HCEC 1CT (cell line): Measurements from ENCODE around the gene PYCARD.
A peak's percentile ranks its signal among the peaks of the same experiment; 100 is the strongest.
"Not testable (repeated sequence)": the region's sequence is repeated elsewhere in the genome, so short reads cannot be mapped to it uniquely, and the experiment has no call there.

Experiments
- DNase-seq: peaks from one replicate; pipeline ENCODE4 v3.0.0-alpha.2; 2017

The PYCARD gene

DNA sequence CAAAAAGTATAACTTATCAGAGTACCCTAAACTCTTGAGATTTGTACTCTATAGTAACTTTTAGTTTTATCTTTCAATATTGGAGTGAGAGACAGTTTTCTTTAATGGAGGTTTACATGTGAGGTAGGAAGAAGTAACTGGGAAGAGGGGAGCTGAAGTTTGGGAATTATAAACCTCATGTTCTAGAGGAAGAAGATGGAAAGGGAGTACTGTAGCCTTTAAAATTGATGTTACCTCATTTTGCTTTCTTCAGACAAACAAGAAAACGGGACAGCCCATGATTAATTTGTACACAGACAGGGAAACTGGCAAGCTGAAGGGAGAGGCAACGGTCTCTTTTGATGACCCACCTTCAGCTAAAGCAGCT, 13.2 kb downstream of the PYCARD start:
- DNase-seq: no peak

DNA sequence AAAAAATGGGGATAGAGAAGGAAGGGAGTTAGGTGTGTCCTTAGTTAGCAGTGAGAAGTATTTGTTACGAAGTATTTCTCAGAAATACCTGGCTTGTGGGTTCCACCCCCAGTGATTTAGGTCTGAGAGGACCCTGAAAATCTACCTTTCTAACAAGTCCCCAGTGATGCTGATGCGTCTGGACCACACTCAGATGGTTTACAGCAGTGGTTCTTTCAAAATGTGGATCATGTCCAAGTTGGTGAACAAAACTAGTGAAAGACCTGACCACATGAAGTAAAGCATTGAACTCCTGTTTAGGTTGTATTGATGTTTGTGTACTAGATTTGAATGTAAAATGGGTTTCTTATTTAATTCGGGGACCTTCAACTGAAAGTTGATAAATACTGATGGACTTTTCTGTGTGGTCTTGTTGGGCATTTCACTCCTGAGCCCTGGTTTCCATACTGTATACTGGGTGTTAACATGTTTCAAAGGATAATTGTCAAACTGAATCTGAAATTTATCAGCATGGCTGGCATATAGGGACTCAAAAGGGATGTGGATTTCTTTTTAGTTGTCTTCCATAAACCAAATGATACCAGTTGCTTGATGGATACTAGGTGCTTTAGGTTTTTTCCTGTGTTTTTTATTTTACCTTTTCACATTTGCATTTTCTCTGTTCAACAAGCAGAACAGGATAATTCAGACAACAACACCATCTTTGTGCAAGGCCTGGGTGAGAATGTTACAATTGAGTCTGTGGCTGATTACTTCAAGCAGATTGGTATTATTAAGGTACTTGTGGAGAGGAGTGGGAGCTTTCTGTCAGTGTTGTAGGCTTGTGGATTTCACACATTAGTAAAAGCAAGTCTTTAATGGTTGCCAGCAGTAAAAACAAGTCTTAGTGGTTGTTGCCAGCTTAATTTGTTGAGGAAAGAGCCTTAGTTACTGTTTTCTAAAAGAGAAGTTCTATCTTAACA, 13.8 kb downstream of the PYCARD start:
- DNase-seq: no peak

DNA sequence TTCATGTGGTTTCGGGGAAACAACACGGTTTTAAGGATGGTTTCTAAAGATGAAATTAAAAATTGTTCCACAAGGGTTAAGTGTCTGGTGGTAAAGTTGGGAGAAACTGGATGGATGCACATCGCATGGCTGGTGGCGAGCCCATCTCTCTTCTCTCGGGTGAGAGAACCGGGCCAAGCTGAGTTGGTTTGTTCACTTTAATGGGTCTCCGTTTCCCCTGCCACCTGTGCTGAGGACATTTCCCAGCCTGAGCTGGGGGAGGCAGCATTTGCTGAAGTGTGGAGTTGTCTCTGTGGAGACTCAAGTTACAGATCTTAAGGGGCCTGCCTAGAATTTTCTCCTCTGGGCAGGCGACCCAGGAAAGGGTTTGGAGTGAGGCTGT, 14.8 kb downstream of the PYCARD start:
- DNase-seq: no peak

DNA sequence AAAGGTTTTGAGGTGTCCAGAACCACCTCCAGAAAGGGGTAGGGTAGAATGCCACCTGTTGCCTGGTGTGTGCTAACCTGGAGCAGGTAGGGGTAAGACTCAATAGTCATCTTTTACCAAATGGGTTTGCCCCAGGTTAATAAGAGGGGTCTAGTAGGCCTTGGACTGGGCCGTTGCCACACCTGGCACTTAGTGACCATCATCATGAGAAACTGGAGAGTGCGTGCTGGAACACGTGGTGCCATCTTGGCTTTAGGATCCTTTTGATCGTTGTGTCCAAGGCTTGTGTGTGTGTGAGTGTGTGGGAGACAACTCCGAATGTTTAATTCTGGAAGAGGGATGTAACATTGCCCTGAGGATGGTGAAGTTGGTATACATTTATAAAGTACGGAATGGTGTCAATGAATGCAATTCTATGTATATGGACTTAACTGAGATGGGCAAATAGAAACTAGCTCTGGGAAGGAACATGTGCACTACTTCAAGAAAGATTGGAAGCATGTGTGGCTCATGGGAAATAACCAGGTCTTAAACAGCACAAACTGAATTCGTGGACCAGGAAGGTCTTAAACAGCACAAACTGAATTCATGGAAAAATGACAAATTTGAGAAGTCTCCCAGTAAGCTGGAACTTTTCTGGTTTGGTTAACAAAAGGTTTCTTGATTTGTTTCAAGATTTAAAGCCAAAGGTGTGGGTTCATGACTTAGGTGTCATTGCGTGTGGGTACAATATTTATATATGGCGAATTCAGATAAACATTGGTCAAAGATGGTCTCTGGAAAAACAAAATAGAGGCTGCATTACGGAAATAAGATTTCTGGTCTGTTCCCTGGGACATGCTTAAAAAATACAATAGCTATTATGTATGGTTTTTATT, 15.4 kb downstream of the PYCARD start:
- DNase-seq: no peak

DNA sequence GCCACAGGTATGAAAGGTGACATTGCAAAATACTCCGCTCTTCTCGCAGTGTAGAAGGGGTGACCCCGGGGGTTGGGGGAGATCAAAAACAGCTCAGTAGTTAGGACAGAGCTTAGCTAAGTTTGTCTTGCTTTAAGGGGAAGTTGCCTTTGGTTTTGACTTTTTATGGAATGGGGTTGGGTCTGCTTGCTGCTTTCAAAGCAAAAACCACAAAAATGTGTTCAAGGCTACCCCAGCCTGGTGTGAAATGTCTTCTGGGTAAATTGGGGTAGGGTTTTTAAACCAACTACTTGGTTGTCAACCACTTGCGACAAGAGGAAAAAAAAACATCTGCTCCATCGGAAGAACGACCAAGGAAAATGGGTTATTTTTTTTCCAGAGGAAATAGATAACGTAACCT, 16.4 kb downstream of the PYCARD start:
- no peak for DNase-seq

DNA sequence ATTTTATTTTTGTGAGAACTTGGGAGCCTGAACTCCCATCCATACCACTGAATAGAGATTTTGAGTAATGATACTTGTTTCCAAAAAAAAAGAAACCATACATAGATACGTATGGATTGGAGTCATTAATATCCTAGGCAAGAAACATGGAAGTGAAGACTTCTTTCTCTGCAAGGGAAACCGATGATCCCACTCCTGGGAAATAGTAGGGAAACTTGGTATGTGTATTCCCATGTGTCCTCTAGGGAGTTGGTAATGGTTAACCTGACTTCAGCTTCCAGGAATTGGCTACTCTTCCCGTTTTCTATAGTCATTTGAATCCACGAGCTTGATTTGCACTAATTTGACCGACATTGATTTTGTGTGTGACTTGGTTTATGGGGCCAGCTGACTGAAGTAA, 17.2 kb downstream of the PYCARD start:
- no peak for DNase-seq

DNA sequence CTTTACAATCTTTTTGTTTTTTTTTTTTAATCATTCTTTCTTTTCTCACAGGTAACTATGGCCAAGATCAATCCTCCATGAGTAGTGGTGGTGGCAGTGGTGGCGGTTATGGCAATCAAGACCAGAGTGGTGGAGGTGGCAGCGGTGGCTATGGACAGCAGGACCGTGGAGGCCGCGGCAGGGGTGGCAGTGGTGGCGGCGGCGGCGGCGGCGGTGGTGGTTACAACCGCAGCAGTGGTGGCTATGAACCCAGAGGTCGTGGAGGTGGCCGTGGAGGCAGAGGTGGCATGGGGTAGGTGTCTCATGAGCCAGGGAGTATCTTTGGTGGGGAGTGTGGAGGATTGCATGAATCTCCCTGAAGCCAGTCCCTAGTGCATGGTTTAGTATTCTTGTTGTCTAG, 17.7 kb downstream of the PYCARD start:
- no peak for DNase-seq

DNA sequence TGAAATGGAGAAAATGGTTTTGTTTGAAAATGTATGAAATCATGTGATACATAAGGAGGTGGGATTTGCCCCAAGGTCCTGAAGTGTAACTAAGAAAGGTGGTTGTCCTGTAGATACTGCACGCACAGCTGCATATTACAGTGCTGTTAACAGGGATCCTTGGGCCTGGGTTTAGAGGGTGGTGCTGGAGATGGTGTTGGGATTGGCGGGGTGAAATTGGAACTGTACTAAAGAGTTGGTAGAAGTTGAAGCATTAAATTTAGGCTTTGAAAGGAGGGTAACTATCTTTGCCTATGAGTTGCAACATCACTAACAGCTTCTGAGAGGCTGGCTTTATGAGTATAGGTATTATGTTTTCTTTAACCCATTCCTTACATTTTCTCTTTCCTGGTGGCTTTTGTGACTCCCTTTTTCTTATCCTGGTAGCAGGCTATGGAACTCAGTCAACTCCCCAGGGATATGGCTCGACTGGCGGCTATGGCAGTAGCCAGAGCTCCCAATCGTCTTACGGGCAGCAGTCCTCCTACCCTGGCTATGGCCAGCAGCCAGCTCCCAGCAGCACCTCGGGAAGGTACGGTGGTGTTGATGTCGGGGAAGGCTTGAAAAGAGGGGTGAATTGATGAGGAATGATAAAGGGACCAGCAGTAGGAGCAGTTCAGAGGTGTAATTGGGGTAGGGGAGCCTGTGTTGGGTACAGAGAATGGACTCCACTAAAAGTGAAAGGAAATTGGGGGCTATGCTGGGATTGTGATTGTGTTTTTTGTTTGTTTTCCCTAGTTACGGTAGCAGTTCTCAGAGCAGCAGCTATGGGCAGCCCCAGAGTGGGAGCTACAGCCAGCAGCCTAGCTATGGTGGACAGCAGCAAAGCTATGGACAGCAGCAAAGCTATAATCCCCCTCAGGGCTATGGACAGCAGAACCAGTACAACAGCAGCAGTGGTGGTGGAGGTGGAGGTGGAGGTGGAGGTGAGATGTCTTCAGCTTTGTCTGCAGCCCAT, 18.8 kb downstream of the PYCARD start:
- no peak for DNase-seq

DNA sequence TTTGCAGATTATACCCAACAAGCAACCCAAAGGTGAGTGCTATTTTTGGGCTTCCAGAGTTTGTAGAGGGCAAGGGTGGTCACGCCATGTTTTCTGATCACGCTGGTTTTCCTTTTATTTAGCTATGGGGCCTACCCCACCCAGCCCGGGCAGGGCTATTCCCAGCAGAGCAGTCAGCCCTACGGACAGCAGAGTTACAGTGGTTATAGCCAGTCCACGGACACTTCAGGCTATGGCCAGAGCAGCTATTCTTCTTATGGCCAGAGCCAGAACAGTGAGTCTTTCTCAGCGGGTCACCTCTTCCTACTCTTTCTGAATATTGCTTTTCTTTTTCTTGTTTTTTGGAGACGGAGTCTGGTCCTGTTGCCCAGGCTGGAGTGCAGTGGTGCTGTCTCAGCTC, 20.2 kb downstream of the PYCARD start:
- DNase-seq: no peak

DNA sequence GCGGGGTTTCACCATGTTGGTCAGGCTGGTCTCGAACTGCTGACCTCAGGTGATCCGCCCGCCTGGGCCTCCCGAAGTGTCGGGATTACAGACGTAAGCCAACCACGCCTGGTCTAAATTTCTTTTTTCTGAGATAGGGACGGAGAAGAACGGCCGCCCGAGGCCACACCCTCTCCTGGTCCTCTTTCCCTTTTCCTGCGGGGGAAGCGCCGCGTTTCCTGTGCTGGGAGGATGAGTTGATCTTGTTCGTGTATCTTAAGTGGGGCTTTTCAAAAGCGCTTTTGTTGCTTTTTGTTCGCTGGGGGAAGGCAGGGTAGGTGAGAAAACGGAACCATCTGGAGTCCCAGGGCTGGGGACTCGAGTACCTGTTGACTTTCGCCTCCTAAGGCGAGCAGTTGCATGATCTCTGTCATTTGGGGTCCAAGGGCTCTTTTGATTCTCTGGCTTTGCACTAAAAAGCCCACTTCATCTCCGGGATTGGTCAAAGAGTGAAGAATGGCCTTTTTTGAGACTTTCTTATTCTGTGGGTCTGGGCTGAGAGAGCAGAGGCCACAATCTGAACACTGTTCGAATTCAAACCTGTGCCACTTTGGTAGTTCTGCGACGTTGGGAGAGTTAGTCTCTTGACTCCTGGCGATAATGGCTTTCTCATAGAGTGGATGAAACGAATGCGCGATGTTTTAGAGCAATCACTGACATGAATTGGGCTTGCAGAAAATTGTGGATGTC, 21.3 kb downstream of the PYCARD start:
- peak; percentile 38 for DNase-seq

DNA sequence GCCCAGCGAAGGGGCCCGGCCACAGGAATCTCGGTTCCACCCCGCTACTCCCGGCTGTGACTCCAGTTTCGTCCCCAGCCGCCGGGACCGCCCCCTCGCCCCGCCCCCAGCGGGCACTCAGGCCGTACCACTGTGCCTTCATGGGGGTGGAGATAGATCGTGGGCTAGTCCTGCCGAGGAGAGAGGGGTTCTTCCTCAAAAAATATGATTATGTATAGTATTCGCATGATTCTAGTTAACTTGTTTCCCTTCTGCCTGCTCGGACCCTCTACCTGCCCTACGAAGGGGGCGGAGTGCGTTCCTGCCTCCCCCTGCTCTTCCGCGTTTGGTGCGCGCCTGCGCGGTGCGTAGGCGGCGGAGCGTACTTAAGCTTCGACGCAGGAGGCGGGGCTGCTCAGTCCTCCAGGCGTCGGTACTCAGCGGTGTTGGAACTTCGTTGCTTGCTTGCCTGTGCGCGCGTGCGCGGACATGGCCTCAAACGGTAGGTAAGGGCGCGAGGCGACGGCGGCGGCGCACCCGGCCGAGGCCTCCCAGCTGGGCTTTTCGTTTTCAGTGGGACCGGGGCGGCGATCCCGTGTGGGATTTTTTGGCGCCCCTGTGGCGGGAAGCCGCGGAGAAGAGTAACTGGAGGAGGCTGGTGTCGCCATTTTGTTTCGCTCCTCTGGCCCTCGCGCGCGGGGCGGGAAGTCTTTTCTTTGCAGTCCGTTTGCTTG, 22.7 kb downstream of the PYCARD start, which contains the start of gene FUS:
TSS of gene FUS (plus strand) at position 393 of the 713 bp plus-strand sequence. CDS start at position 469, 76 bp downstream.
- peak; percentile 76 for DNase-seq

DNA sequence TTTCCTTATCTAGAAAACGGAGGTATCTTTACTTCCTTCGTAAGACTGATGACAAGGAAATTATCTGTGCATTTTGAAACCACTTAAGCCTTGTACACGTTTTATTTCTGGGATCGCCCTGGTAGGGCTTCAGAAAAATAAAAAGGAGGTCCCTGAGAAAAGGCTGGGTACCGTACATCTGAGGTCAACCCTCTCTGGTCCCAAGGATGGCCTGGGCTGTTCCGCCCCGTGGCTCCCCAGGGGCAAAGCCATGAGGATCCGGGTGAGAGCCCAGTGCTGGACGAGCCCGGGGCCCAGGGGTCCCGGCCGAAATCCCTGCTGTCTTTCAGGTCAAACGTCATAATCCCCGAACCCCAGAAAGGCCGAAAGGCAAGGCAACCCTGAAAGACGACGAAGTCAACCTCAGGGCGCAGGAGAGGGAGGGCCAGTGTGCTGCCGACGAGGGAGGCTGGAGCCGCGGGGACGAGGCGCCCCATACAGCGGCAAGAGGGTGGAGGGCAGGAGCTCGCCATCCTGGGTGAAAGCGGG, 23.3 kb downstream of the PYCARD start:
- DNase-seq: no peak

DNA sequence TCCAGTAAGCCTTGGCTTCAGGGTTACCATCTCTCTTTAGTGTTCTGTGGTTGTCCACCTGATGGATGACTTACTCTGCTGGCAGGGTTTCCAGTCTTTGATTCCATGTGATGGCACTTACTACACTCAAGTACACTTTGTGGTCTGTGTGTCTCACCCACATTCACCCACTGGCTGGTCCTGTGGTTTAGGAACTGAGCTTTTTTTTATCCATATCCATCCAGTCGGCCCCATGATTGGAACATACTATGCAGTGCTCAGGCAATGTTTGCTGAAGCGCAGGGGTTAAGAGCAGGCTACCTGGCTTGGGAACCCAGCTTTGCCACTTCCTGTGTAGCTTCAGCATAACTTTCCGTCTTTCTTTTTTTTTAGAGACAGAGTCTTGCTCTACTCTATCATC, 25.4 kb downstream of the PYCARD start:
- DNase-seq: no peak

DNA sequence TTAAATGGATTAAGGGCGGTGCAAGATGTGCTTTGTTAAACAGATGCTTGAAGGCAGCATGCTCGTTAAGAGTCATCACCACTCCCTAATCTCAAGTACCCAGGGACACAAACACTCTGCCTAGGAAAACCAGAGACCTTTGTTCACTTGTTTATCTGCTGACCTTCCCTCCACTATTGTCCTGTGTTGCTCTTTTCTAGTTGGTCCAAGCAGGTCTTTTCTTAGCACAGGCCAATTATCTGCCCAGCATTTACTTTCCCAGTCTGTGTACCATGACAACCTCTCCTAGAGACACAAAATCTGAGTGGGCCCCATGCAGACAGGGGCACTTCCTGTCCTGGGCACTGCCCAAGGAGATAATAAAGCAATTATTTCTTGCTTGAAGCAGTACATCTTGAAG, 32.5 kb downstream of the PYCARD start:
- DNase-seq: not testable (repeated sequence)

DNA sequence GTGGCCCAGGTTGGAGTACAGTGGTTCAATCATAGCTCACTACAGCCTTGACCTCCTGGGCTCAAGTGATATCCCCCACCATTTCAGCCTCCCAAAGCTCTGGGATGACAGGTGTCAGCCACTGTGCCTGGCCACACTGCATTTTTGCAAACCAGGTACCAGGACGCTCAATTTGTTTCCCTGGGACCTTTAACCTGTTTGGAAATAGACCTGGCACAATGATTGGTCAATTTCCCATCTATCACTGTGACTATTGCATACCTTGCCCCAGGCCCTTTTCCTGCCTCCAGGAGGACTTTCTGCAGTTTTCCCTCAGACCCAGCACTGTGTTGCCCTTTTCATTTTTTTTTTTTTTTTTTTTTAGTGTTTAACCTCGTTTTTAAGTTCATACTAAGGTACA, 33.7 kb downstream of the PYCARD start:
- no peak for DNase-seq

DNA sequence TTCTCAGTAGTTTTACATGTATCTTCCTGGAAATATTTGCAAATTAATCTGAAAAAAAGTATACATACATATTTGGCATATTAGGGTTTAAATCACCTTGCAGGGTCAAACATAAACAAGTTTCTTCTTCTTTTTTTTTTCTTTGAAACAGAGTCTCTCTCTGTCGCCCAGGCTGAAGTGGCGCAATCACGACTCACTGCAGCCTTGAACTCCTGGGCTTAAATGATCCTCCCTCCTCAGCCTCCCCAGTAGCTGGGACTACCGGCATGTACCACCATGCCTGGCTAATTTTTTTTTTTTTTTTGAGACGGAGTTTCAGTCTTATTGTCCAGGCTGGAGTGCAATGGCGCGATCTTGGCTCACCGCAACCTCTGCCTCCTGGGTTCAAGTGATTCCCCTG, 35.2 kb downstream of the PYCARD start:
- DNase-seq: no peak

DNA sequence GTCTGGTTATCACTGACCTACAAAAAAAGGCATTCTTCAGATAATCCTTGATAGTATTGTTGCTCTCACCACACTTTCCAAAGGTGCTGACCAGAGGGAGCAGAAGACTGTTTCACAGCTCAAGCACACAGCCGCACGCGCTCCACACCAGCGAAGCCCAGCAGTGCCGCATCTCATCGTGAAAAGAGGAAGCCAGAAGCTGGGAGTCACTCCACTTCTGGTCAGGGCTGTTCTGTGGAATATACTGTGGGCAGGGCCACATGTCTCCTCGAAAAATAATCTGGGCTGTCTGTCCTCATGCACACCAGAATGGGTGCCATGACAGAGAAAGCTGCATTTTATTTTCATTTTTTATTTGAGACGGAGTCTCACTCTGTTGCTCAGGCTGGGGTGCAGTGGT, 45.4 kb downstream of the PYCARD start:
- DNase-seq: no peak
